Osteocyte (in vitro differentiated cells): ENCODE measurements around the gene PPP1R3D. TPM values are rescaled to one million over a fixed set of nuclear protein-coding genes. Genes with fewer than 3 reads are reported as not detected.

Experiments used
- DNase-seq: peaks from one replicate; pipeline ENCODE4 v3.0.0; 2021; ENCODE audit warnings: mixed read lengths; ENCODE audit not compliant: unreplicated experiment; ENCODE audit errors: extremely low spot score
- H3K27ac Mint-ChIP-seq: one replicate; pipeline ENCODE4 v1.8.0; 2021; ENCODE audit warnings: mild to moderate bottlenecking, mixed read lengths; ENCODE audit not compliant: unreplicated experiment
- H3K27me3 Mint-ChIP-seq: one replicate; pipeline ENCODE4 v1.8.0; 2021; ENCODE audit warnings: mixed read lengths; ENCODE audit not compliant: unreplicated experiment
- H3K36me3 Mint-ChIP-seq: one replicate; pipeline ENCODE4 v1.8.0; 2021; ENCODE audit warnings: mixed read lengths; ENCODE audit not compliant: unreplicated experiment
- H3K4me1 Mint-ChIP-seq: one replicate; pipeline ENCODE4 v1.8.0; 2021; ENCODE audit warnings: mixed read lengths; ENCODE audit not compliant: unreplicated experiment
- H3K4me3 Mint-ChIP-seq: one replicate; pipeline ENCODE4 v1.8.0; 2021; ENCODE audit warnings: mild to moderate bottlenecking, moderate library complexity, mixed read lengths; ENCODE audit not compliant: unreplicated experiment
- H3K9me3 Mint-ChIP-seq: one replicate; pipeline ENCODE4 v1.8.0; 2021; ENCODE audit warnings: mixed read lengths; ENCODE audit not compliant: unreplicated experiment
- CTCF ChIP-seq: fragments of 200-600 bp; sonication (generic); IDR thresholded peaks from 2 replicates; pipeline ENCODE4 v1.5.0; 2021; ENCODE audit warnings: antibody characterized with exemption, mild to moderate bottlenecking, moderate library complexity
- total RNA-seq: library from RNA; stranded (reverse); gene quantifications from 2 replicates; pipeline ENCODE4 v1.2.1, GENCODE V29; 2021

The PPP1R3D gene
- total RNA-seq, 1 donor from 2014 or later = 7.3 TPM

- Mint-ChIP-seq H3K4me3 (no peak overlapping the region), H3K27me3 (peaks cover 5% of the 10 kb centered on the region), H3K27ac (no peak overlapping the region), H3K9me3 (no peaks in the 10 kb centered on the region), H3K36me3 (no peaks in the 10 kb centered on the region), H3K4me1 (no peaks in the 10 kb centered on the region)
- DNase-seq = no peak
- no peak for TF ChIP-seq CTCF
Measured at GRCh38 chr20:59911041-59911440, 29.1 kb downstream of the PPP1R3D start.

- Mint-ChIP-seq H3K27me3 (peaks cover 6% of the 10 kb centered on the region), H3K27ac (no peak overlapping the region), H3K36me3 (no peaks in the 10 kb centered on the region), H3K4me1 (no peaks in the 10 kb centered on the region), H3K9me3 (no peaks in the 10 kb centered on the region), H3K4me3 (no peak overlapping the region)
- TF ChIP-seq CTCF = no peak
- DNase-seq = no peak
Measured at GRCh38 chr20:59908855-59909254, 31.2 kb downstream of the PPP1R3D start.

- H3K27ac Mint-ChIP-seq = no peak overlapping the region
- no peaks in the 10 kb centered on the region for H3K9me3 Mint-ChIP-seq
- H3K27me3 Mint-ChIP-seq = peaks cover 2% of the 10 kb centered on the region
- no peaks in the 10 kb centered on the region for H3K36me3 Mint-ChIP-seq
- H3K4me1 Mint-ChIP-seq = no peaks in the 10 kb centered on the region
- no peak overlapping the region for H3K4me3 Mint-ChIP-seq
- TF ChIP-seq CTCF = no peak
- DNase-seq = no peak
Measured at GRCh38 chr20:59903621-59904020, 36.5 kb downstream of the PPP1R3D start.

- Mint-ChIP-seq H3K4me1 (no peaks in the 10 kb centered on the region), H3K4me3 (no peak overlapping the region)
Measured at GRCh38 chr20:59902470-59902869, 37.6 kb downstream of the PPP1R3D start.

GRCh38 chr20:59895908-59896307, 44.2 kb downstream of the PPP1R3D start:
- Mint-ChIP-seq H3K9me3 (no peaks in the 10 kb centered on the region), H3K4me1 (no peaks in the 10 kb centered on the region), H3K4me3 (no peak overlapping the region)

More at GRCh38 chr20:59902470-59902869, 37.6 kb downstream of the PPP1R3D start:
- TF ChIP-seq CTCF = no peak
- H3K27me3 Mint-ChIP-seq = peaks cover 2% of the 10 kb centered on the region
- no peak overlapping the region for H3K27ac Mint-ChIP-seq
- DNase-seq = no peak
- no peaks in the 10 kb centered on the region for H3K9me3 Mint-ChIP-seq
- H3K36me3 Mint-ChIP-seq = no peaks in the 10 kb centered on the region

More at GRCh38 chr20:59895908-59896307, 44.2 kb downstream of the PPP1R3D start:
- no peaks in the 10 kb centered on the region for H3K36me3 Mint-ChIP-seq
- TF ChIP-seq CTCF = no peak
- H3K27ac Mint-ChIP-seq = no peak overlapping the region
- DNase-seq = no peak
- H3K27me3 Mint-ChIP-seq = no peaks in the 10 kb centered on the region
